Activated T-cell treated with anti-CD3 and anti-CD28 coated beads for 24 hours (primary cell): Measurements from ENCODE around the gene UCHL1.
"Not testable (repeated sequence)": the region's sequence is repeated elsewhere in the genome, so short reads cannot be mapped to it uniquely, and the experiment has no call there.

Experiments
- DNase-seq: peaks from one replicate; pipeline ENCODE4 v3.0.0-alpha.2; 2020; ENCODE audit warnings: low read depth

UCHL1 gene

GRCh38 chr4:41236508-41236907 lies 20.2 kb upstream of the UCHL1 start:
- DNase-seq: no peak

GRCh38 chr4:41241919-41242318 lies 14.8 kb upstream of the UCHL1 start:
- DNase-seq: no peak

GRCh38 chr4:41245983-41246382 lies 10.7 kb upstream of the UCHL1 start:
- no peak for DNase-seq

- DNase-seq: no peak
Observed at GRCh38 chr4:41256131-41256739, 493 bp upstream of the UCHL1 start.

- DNase-seq: peak; percentile 10
Observed at GRCh38 chr4:41257257-41257901, 651 bp downstream of the UCHL1 start.

- DNase-seq: no peak
Observed at GRCh38 chr4:41257906-41258305, 1.2 kb downstream of the UCHL1 start.

- no peak for DNase-seq
Observed at GRCh38 chr4:41258783-41259182, 2.1 kb downstream of the UCHL1 start.

- no peak for DNase-seq
Observed at GRCh38 chr4:41260116-41260733, 3.5 kb downstream of the UCHL1 start.

GRCh38 chr4:41262198-41262597 lies 5.5 kb downstream of the UCHL1 start:
- DNase-seq: no peak

- no peak for DNase-seq
Observed at GRCh38 chr4:41264212-41264611, 7.5 kb downstream of the UCHL1 start.

- no peak for DNase-seq
Observed at GRCh38 chr4:41267997-41268396, 11.3 kb downstream of the UCHL1 start.

- DNase-seq: no peak
Observed at GRCh38 chr4:41268721-41269517, 12.2 kb downstream of the UCHL1 start.

GRCh38 chr4:41269682-41270081 lies 13.0 kb downstream of the UCHL1 start:
- DNase-seq: no peak

- not testable (repeated sequence) for DNase-seq
Observed at GRCh38 chr4:41275931-41276330, 19.2 kb downstream of the UCHL1 start.

- DNase-seq: no peak
Observed at GRCh38 chr4:41280010-41280409, 23.3 kb downstream of the UCHL1 start.

GRCh38 chr4:41281038-41281634 lies 24.4 kb downstream of the UCHL1 start:
- DNase-seq: peak; percentile 23

- DNase-seq: no peak
Observed at GRCh38 chr4:41282366-41282765, 25.6 kb downstream of the UCHL1 start.

- DNase-seq: no peak
Observed at GRCh38 chr4:41285202-41285863, 28.6 kb downstream of the UCHL1 start.

- no peak for DNase-seq
Observed at GRCh38 chr4:41285864-41286235, 29.1 kb downstream of the UCHL1 start.

- no peak for DNase-seq
Observed at GRCh38 chr4:41287005-41287404, 30.3 kb downstream of the UCHL1 start.

GRCh38 chr4:41287852-41288251 lies 31.1 kb downstream of the UCHL1 start:
- no peak for DNase-seq

GRCh38 chr4:41288254-41288653 lies 31.5 kb downstream of the UCHL1 start:
- DNase-seq: no peak
